NCI-H2196 (cell line): ENCODE measurements around the gene ACOXL.
"Not testable (repeated sequence)": the region's sequence is repeated elsewhere in the genome, so short reads cannot be mapped to it uniquely, and the experiment has no call there.

Experiments used
- DNase-seq: peaks from one replicate; lab custom pipeline; 2025; ENCODE audit not compliant: unreplicated experiment; lab: John Stamatoyannopoulos, UW

ACOXL gene

GRCh38 chr2:111031546-111032478 lies 299.4 kb downstream of the ACOXL start:
- DNase-seq = no peak

GRCh38 chr2:111032721-111033429 lies 300.5 kb downstream of the ACOXL start:
- no peak for DNase-seq

GRCh38 chr2:111034146-111034545 lies 301.8 kb downstream of the ACOXL start:
- no peak for DNase-seq

GRCh38 chr2:111034606-111035005 lies 302.2 kb downstream of the ACOXL start:
- DNase-seq = no peak

GRCh38 chr2:111035830-111036441 lies 303.6 kb downstream of the ACOXL start:
- no peak for DNase-seq

GRCh38 chr2:111037128-111037527 lies 304.8 kb downstream of the ACOXL start:
- DNase-seq = no peak

- no peak for DNase-seq
Observed at GRCh38 chr2:111039628-111040383, 307.4 kb downstream of the ACOXL start.

- no peak for DNase-seq
Observed at GRCh38 chr2:111041398-111042202, 309.2 kb downstream of the ACOXL start.

GRCh38 chr2:111042261-111042660 lies 309.9 kb downstream of the ACOXL start:
- no peak for DNase-seq

GRCh38 chr2:111042772-111043771 lies 310.7 kb downstream of the ACOXL start:
- no peak for DNase-seq

GRCh38 chr2:111044066-111044465 lies 311.7 kb downstream of the ACOXL start:
- no peak for DNase-seq

GRCh38 chr2:111045236-111045635 lies 312.9 kb downstream of the ACOXL start:
- not testable (repeated sequence) for DNase-seq

- DNase-seq = no peak
Observed at GRCh38 chr2:111045771-111046444, 313.5 kb downstream of the ACOXL start.

- no peak for DNase-seq
Observed at GRCh38 chr2:111046670-111047069, 314.3 kb downstream of the ACOXL start.

- DNase-seq = no peak
Observed at GRCh38 chr2:111048856-111049768, 316.7 kb downstream of the ACOXL start.

- no peak for DNase-seq
Observed at GRCh38 chr2:111049792-111050640, 317.6 kb downstream of the ACOXL start.
